ENCODE results near the gene PRR22. TPM values are rescaled to one million over a fixed set of nuclear protein-coding genes. Genes with fewer than 3 reads are reported as not detected.

PRR22 gene
- 1 to 10 TPM in 2 of 4 donors, under 1 TPM in 2; 0.74 to 1.7 (median 1.2) TPM for total RNA-seq
- 0.84 TPM for polyA plus RNA-seq
- long read RNA-seq, donor 1, partial matches to known transcripts: 0 of 1 reads
- long read RNA-seq, donor 1, other reads (novel, unspliced or antisense): 0 of 1 reads
- long read RNA-seq, donor 2: 0 reads
- long read RNA-seq, donor 3, partial matches to known transcripts: 0 of 1 reads
- long read RNA-seq, donor 3, other reads (novel, unspliced or antisense): 0 of 1 reads
- long read RNA-seq, donor 4, partial matches to known transcripts: 1 of 2 reads
- long read RNA-seq, donor 4, other reads (novel, unspliced or antisense): 0 of 2 reads

GRCh38 chr19:5784581-5785147, at the start of gene PRR22:
PRR22 (minus strand) TSS chr19:5784746; CDS start chr19:5784660, 86 bp downstream.
- H3K9me3 ChIP-seq (ENCODE audit: control insufficient read depth, low read length): no peaks in the 10 kb centered on the region
- DNase-seq (no peak), ATAC-seq (no peak)
- intact Hi-C loops (cut with DNase I): no loop called here
- no peak within 1 kb of the TSS for H3K4me3 ChIP-seq (ENCODE audit: low read length)
- 89% methylated on average over 15 of the region's 15 CpGs for WGBS
- no peaks in the 10 kb centered on the region for H3K27me3 ChIP-seq (ENCODE audit: control insufficient read depth, insufficient read depth)
- H3K4me1 ChIP-seq (ENCODE audit: control insufficient read depth, insufficient read depth, low read length): no peaks in the 10 kb centered on the region
- no peak within 1 kb of the TSS for H3K27ac ChIP-seq (ENCODE audit: low read length)

- no peak for DNase-seq
- Histone ChIP-seq H3K4me1 (ENCODE audit: control insufficient read depth, insufficient read depth, low read length) (no peaks in the 10 kb centered on the region), H3K4me3 (ENCODE audit: low read length) (no peak overlapping the region), H3K9me3 (ENCODE audit: control insufficient read depth, low read length) (no peaks in the 10 kb centered on the region), H3K27ac (ENCODE audit: low read length) (no peak overlapping the region), H3K27me3 (ENCODE audit: control insufficient read depth, insufficient read depth) (no peaks in the 10 kb centered on the region)
- intact Hi-C loops (cut with DNase I): no loop called here
- no peak for ATAC-seq
- WGBS: 85% methylated on average over 6 of the region's 6 CpGs
Measured at GRCh38 chr19:5832527-5833216, 48.1 kb upstream of the PRR22 start.

GRCh38 chr19:5832061-5832460, 47.5 kb upstream of the PRR22 start:
- Histone ChIP-seq H3K27ac (ENCODE audit: low read length) (no peak overlapping the region), H3K9me3 (ENCODE audit: control insufficient read depth, low read length) (no peaks in the 10 kb centered on the region), H3K4me1 (ENCODE audit: control insufficient read depth, insufficient read depth, low read length) (peaks cover 2% of the 10 kb centered on the region), H3K4me3 (ENCODE audit: low read length) (no peak overlapping the region), H3K27me3 (ENCODE audit: control insufficient read depth, insufficient read depth) (no peaks in the 10 kb centered on the region)
- intact Hi-C loops (cut with DNase I): no loop called here
- ATAC-seq: no peak
- 84% methylated on average over 22 of the region's 22 CpGs for WGBS
- DNase-seq: no peak

GRCh38 chr19:5831159-5831558, 46.6 kb upstream of the PRR22 start:
- no peak for DNase-seq
- WGBS: 88% methylated on average over 9 of the region's 9 CpGs
- Histone ChIP-seq H3K4me1 (ENCODE audit: control insufficient read depth, insufficient read depth, low read length) (peaks cover 2% of the 10 kb centered on the region), H3K4me3 (ENCODE audit: low read length) (no peak overlapping the region), H3K9me3 (ENCODE audit: control insufficient read depth, low read length) (no peaks in the 10 kb centered on the region), H3K27me3 (ENCODE audit: control insufficient read depth, insufficient read depth) (no peaks in the 10 kb centered on the region), H3K27ac (ENCODE audit: low read length) (no peak overlapping the region)
- intact Hi-C loops (cut with DNase I): no loop called here
- ATAC-seq: no peak

- peaks cover 2% of the 10 kb centered on the region for H3K4me1 ChIP-seq (ENCODE audit: control insufficient read depth, insufficient read depth, low read length)
- DNase-seq (no peak), ATAC-seq (no peak)
- 50% methylated on average over 34 of the region's 34 CpGs for WGBS
- H3K27ac ChIP-seq (ENCODE audit: low read length): no peak overlapping the region
- no peaks in the 10 kb centered on the region for H3K9me3 ChIP-seq (ENCODE audit: control insufficient read depth, low read length)
- no peaks in the 10 kb centered on the region for H3K27me3 ChIP-seq (ENCODE audit: control insufficient read depth, insufficient read depth)
- no peak overlapping the region for H3K4me3 ChIP-seq (ENCODE audit: low read length)
- intact Hi-C loops (cut with DNase I): loop anchor here in 2 of 4 donors (10.0 kb wide), 1 partner anchor 55 kb away; no protein-coding TSS in a partner anchor
Measured at GRCh38 chr19:5829567-5830310, 45.2 kb upstream of the PRR22 start.

GRCh38 chr19:5828661-5829566, 44.4 kb upstream of the PRR22 start:
- intact Hi-C loops (cut with DNase I): loop anchor here in 2 of 4 donors (10.0 kb wide), 1 partner anchor 56 kb away; no protein-coding TSS in a partner anchor
- DNase-seq: peak in 2 of 3 donors; percentile 77 to 84

GRCh38 chr19:5827891-5828660, 43.5 kb upstream of the PRR22 start:
- peaks cover 2% of the 10 kb centered on the region for H3K4me1 ChIP-seq (ENCODE audit: control insufficient read depth, insufficient read depth, low read length)
- H3K4me3 ChIP-seq (ENCODE audit: low read length): peak overlapping the region; percentile 24
- H3K27me3 ChIP-seq (ENCODE audit: control insufficient read depth, insufficient read depth): no peaks in the 10 kb centered on the region
- H3K27ac ChIP-seq (ENCODE audit: low read length): peak overlapping the region; percentile 42
- WGBS: 2% methylated on average over 91 of the region's 91 CpGs
- ATAC-seq (peak; percentile 80 to 83), DNase-seq (peak; percentile 90 to 96 (median 95))
- no peaks in the 10 kb centered on the region for H3K9me3 ChIP-seq (ENCODE audit: control insufficient read depth, low read length)
- intact Hi-C loops (cut with DNase I): loop anchor here in 2 of 4 donors (10.0 kb wide), 1 partner anchor 57 kb away; no protein-coding TSS in a partner anchor

More at GRCh38 chr19:5828661-5829566, 44.4 kb upstream of the PRR22 start:
- Histone ChIP-seq H3K9me3 (ENCODE audit: control insufficient read depth, low read length) (no peaks in the 10 kb centered on the region), H3K4me3 (ENCODE audit: low read length) (peak overlapping the region; percentile 6), H3K27ac (ENCODE audit: low read length) (peak overlapping the region; percentile 42), H3K4me1 (ENCODE audit: control insufficient read depth, insufficient read depth, low read length) (peaks cover 2% of the 10 kb centered on the region), H3K27me3 (ENCODE audit: control insufficient read depth, insufficient read depth) (no peaks in the 10 kb centered on the region)
- ATAC-seq: peak; percentile 34 to 40
- 2% methylated on average over 47 of the region's 47 CpGs for WGBS

GRCh38 chr19:5827342-5827890, 42.9 kb upstream of the PRR22 start:
- intact Hi-C loops (cut with DNase I): loop anchor here in 2 of 4 donors (10.0 kb wide), 1 partner anchor 57 kb away; no protein-coding TSS in a partner anchor
- Histone ChIP-seq H3K27me3 (ENCODE audit: control insufficient read depth, insufficient read depth) (no peaks in the 10 kb centered on the region), H3K9me3 (ENCODE audit: control insufficient read depth, low read length) (no peaks in the 10 kb centered on the region), H3K4me1 (ENCODE audit: control insufficient read depth, insufficient read depth, low read length) (peaks cover 2% of the 10 kb centered on the region), H3K4me3 (ENCODE audit: low read length) (peak overlapping the region; percentile 24), H3K27ac (ENCODE audit: low read length) (peak overlapping the region; percentile 47)
- ATAC-seq (no peak), DNase-seq (no peak)
- 15% methylated on average over 37 of the region's 37 CpGs for WGBS
